ENCODE measurements around the gene CSNK2A2.

DNA sequence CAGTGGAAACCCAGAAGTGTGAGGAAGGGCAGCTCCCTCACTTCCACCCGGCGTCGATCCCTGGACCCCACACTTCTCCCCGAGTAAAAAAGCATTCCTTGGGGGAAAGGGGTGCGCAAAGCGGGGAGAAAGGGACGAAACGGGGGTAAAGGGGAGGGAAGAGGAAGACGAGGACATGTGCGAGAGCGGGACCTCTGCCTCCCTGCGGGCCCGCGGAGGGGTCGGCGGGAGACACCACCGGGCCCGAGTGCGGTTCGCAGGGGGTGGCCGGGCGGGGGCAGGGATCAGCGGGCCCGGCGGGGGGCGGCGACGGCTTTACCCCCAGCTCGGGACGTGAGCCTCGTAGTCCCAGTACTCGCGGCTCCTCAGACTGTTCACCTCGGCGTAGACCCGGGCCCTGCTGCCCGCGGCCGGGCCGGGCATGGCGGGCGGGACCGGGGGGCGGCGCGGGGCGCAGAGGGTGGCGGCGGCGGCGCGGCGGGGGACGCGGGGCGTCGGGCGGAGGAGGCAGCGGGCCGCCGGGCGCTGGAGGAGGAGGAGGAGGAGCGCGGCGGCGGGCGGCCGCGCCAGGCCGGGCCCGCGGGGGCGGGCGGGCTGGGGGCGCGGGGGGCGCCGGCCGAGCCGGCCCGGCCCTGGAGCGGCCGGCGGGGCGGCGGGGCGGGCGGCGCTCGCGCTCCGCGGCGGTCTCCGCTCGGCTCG, 443 bp downstream of the CSNK2A2 start:
- TF ChIP-seq EZH2 (IDR thresholded peaks at IDR 0.05) (no peak), CTCF (IDR thresholded peaks at IDR 0.05) (no peak)
